GM19238 (cell line): ENCODE results near the gene ELOVL2.

Experiments used
- DNase-seq: peaks from one replicate; pipeline ENCODE4 v3.0.0; 2011; ENCODE audit warnings: low spot score; ENCODE audit not compliant: insufficient read length

Gene ELOVL2

DNA sequence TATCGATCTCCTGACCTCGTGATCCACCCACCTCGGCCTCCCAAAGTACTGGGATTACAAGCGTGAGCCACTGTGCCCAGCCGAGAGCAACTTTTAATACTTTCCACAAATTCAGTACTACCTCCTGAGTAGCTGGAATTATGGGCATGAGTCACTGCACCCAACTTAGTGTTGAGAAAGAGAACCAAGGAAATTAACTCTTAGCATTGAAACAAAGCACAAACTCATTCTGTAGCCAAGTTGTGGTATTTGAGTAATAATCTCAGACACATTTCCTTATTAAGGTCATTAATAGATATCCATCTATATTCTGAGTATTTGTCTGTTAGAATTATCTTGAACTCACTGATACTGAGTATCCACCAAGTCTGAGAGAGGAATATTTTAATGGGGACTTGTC is 14.3 kb upstream of the ELOVL2 start:
- DNase-seq: no peak

DNA sequence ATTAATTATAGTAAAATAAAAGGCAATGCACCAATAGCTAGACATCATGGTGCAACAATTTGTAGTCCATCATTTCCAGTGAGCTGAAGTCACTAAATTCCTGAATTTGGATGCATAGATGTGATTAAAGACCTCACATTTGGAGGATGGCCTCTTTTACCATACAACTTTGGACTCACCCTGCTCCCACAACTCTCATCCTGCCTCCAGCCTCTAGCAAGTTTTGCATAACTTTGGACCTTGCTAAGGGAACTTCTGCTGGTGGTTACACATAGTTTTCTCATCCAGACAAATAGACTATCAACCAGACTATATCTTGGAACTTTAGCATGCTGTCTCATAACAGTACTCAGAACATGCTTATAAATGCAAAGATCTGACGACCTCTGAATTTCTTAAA is 12.8 kb upstream of the ELOVL2 start:
- DNase-seq: no peak

- DNase-seq: no peak
Observed at GRCh38 chr6:11055127-11055627, 11.1 kb upstream of the ELOVL2 start.

- DNase-seq: no peak
Observed at GRCh38 chr6:11054722-11055121, 10.6 kb upstream of the ELOVL2 start.

DNA sequence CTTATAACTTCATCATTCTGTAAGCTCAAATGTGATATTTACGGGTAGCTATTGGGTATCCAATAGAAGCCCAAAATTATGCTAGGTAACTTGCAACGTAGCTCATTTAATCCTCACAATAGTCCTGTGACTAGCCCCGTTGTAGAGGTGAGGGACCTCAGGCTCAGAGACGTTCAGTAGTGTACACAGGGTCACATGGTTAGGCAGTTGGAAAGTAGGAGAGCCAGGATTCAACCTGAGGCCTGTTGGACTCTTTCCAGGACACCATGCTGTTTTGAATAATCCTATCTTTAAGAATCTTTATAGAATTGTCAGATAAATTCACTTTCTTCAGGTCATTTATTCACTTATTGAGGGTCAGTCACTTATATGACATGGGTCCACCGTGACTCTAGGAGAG is 9.2 kb upstream of the ELOVL2 start:
- DNase-seq: no peak

GRCh38 chr6:11050731-11051130 is 6.6 kb upstream of the ELOVL2 start:
- no peak for DNase-seq

GRCh38 chr6:11044712-11045167 is 635 bp upstream of the ELOVL2 start:
- no peak for DNase-seq

DNA sequence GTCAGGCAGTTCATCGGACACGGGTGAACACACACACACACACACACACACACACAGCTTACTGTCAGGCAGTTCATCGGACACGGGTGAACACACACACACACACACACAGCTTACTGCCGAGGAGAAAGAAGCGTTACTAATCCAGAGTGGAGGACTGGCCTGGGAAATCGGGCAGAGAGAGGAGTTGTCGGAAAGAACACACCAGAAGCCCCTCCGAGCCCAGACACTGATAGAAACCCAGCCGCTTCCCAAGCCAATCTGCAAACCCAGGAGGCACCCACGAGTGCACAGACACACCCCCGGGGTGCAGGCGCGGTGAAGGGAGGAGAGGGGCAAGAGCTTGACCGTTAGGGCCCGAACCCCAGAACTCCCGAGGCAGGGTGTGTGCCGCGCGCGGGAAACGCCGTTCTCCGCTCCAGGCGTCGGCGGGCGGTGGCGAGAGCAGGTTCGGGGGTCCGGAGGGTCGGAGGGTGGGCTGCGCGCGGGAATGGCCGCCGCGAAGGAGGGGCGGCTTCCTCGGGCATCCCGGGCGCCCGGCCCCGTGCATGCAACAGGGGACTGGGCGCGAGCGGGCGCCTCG is 636 bp downstream of the ELOVL2 start:
- no peak for DNase-seq

DNA sequence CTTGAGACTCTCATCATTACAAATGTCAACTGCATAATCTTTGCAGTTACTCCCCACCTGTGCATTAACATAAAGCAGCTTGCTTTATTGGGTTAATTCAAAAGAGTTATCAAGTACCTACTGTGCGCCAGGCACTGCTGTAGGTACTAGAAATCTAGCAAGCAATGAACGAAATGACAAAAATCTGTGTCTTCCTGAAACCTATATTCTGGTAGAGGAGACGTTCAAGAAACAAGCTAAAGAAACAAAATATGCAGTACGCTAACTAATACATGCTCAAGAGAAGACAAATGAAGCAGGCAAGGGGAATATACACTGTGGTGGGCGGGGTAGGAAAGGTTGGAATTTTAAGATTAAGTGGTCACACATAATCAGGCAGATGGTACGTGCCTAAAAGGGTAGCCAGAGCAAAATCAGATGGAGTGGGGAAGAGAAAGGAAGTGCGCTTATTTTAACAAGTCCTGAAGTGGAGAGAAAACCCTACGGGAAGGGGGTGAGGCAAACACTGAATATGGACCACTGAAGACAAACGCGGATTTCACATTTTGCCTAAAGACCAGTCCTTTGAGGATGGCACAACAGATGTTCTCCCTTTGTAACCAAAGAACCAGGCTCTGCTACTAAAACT is 1.2 kb downstream of the ELOVL2 start:
- DNase-seq: no peak

DNA sequence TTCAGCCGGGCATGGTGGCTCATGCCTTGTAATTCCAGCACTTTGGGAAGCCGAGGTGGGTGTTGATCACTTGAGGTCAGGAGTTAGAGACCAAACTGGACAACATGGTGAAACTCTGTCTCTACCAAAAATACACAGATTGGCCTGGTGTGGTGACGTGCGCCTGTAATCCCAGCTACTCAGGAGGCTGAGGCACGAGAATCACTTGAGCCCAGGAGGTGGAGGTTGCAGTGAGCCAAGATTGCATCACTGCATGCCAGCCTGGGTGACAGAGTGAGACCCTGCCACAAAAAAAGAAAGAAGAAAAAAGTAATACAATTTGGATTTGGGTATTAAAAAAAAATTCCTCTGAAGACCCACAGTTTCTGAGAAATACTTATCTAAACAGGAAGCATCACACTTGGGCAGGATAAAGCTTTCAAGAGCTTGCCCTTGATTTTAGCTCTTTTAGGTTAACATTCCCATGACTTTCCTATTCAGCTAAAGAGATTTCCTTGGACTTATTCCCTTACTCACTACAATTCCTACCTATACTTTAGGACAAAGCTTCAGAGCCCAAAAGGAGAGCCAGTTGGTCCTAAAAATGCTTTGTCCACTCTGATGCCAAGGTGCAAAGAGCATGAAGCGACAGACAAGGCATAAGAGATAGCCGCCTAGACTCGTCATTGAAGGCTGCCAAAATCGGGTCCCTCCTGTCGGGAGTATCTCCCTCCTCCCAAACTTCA is 1.9 kb downstream of the ELOVL2 start:
- DNase-seq: no peak

GRCh38 chr6:11040134-11040533 is 4.0 kb downstream of the ELOVL2 start:
- DNase-seq: no peak

GRCh38 chr6:11039040-11039439 is 5.1 kb downstream of the ELOVL2 start:
- no peak for DNase-seq

GRCh38 chr6:11036977-11037430 is 7.1 kb downstream of the ELOVL2 start:
- no peak for DNase-seq

DNA sequence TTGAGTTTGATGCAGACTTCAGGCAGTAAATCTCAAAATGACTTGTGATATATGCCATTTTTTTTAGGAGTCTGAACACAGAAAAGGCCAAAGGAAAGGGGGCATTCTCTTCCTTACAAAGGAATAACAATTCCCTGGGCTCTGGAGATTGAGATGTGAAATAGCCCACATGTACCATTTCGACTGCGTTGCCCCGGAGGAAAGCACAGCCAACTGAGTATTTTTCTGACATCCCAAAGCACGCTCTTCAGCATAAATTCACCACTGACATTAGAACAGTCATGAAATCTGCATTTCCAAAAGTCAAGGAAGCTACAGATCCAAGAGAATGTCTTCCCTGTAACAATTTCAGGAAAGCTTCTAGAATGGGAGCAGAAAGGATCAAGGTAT is 7.8 kb downstream of the ELOVL2 start:
- DNase-seq: no peak

GRCh38 chr6:11035616-11036350 is 8.3 kb downstream of the ELOVL2 start:
- DNase-seq: no peak

DNA sequence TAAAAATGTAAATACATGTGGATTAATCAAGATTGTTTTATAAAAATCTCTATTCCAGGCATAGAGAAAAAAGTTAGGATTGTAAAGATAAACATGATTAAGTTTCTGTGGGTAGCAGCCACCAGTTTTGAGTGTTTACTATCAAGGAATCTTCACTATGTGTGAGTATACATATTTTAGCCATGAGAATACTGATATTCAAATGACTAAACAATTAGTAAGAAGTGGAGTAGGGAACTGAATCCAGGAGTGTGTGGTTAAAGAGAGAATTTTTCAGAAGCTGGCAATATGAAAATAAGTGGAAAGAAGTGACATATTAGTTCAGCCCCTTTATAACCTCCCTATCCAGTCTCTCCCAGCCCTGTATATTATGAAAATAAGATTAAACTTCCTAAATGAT is 10.3 kb downstream of the ELOVL2 start:
- no peak for DNase-seq

- no peak for DNase-seq
Observed at GRCh38 chr6:11030904-11031303, 13.2 kb downstream of the ELOVL2 start.

GRCh38 chr6:11028959-11029358 is 15.1 kb downstream of the ELOVL2 start:
- DNase-seq: no peak

- no peak for DNase-seq
Observed at GRCh38 chr6:11027565-11028110, 16.5 kb downstream of the ELOVL2 start.

- DNase-seq: no peak
Observed at GRCh38 chr6:11025921-11026635, 18.0 kb downstream of the ELOVL2 start.

GRCh38 chr6:11025130-11025529 is 19.0 kb downstream of the ELOVL2 start:
- no peak for DNase-seq
